Neutrophil (primary cell): ENCODE results near the gene ZNF217.
"Not testable (repeated sequence)": the region's sequence is repeated elsewhere in the genome, so short reads cannot be mapped to it uniquely, and the experiment has no call there.

Source experiments
- H3K27ac ChIP-seq: fragments of 200-600 bp; sonication (generic); 2 replicates; pipeline ENCODE4 v1.5.1; 2016; ENCODE audit warnings: mild to moderate bottlenecking, moderate library complexity
- H3K27me3 ChIP-seq: fragments of 200-600 bp; sonication (generic); 2 replicates; pipeline ENCODE4 v1.6.0; 2016; ENCODE audit warnings: mild to moderate bottlenecking
- H3K36me3 ChIP-seq: fragments of 200-600 bp; sonication (generic); 2 replicates; pipeline ENCODE4 v1.5.1; 2017
- H3K4me1 ChIP-seq, 2 experiments: fragments of 200-600 bp in 1 of 2; sonication (generic) in 1 of 2; 1 replicate in 1 of 2; 2 replicates in 1 of 2; pipeline versions ENCODE4 v1.5.1 to v1.6.1; 2013 to 2016; ENCODE audit warnings: low read depth in 1 of 2, low read length in 1 of 2, mild to moderate bottlenecking in 1 of 2, moderate library complexity in 1 of 2; ENCODE audit not compliant: control insufficient read depth in 1 of 2, insufficient read depth in 1 of 2
- H3K4me3 ChIP-seq, 2 experiments: fragments of 200-600 bp in 1 of 2; sonication (generic) in 1 of 2; 1 replicate in 1 of 2; 2 replicates in 1 of 2; pipeline ENCODE4 v1.5.1; 2013 to 2016; ENCODE audit warnings: low read depth in 1 of 2, low read length in 1 of 2, mild to moderate bottlenecking in 1 of 2, moderate library complexity in 1 of 2
- H3K9me3 ChIP-seq: fragments of 200-600 bp; sonication (generic); 2 replicates; pipeline ENCODE4 v1.5.1; 2016
- CTCF ChIP-seq: fragments of 200-600 bp; sonication (generic); IDR thresholded peaks from 2 replicates; pipeline ENCODE4 v1.5.1; 2016; ENCODE audit warnings: antibody characterized with exemption

The ZNF217 gene

GRCh38 chr20:53550280-53551187 is 43.1 kb downstream of the ZNF217 start:
- Histone ChIP-seq H3K27me3 (no peaks in the 10 kb centered on the region), H3K9me3 (no peaks in the 10 kb centered on the region), H3K4me1 (peaks cover 24 to 27% of the 10 kb centered on the region in 2 experiments), H3K36me3 (no peaks in the 10 kb centered on the region), H3K4me3 (no peak overlapping the region), H3K27ac (peak overlapping the region; percentile 36)
- no peak for TF ChIP-seq CTCF

- peaks cover 24 to 31% of the 10 kb centered on the region in 2 experiments for H3K4me1 ChIP-seq
- TF ChIP-seq CTCF = peak; percentile 70
- no peaks in the 10 kb centered on the region for H3K9me3 ChIP-seq
- no peaks in the 10 kb centered on the region for H3K36me3 ChIP-seq
- no peak overlapping the region for H3K27ac ChIP-seq
- H3K27me3 ChIP-seq = no peaks in the 10 kb centered on the region
- H3K4me3 ChIP-seq = no peak overlapping the region
Measured at GRCh38 chr20:53547664-53548239, 45.9 kb downstream of the ZNF217 start.

GRCh38 chr20:53539516-53539915 is 54.1 kb downstream of the ZNF217 start:
- H3K9me3 ChIP-seq = no peaks in the 10 kb centered on the region
- no peaks in the 10 kb centered on the region for H3K27me3 ChIP-seq
- no peak overlapping the region for H3K4me3 ChIP-seq
- H3K36me3 ChIP-seq = no peaks in the 10 kb centered on the region
- H3K4me1 ChIP-seq = peaks cover 3 to 7% of the 10 kb centered on the region in 2 experiments
- TF ChIP-seq CTCF = no peak
- H3K27ac ChIP-seq = no peak overlapping the region

GRCh38 chr20:53536382-53536781 is 57.3 kb downstream of the ZNF217 start:
- not testable (repeated sequence) for H3K27me3 ChIP-seq, H3K4me3 ChIP-seq, H3K36me3 ChIP-seq, H3K27ac ChIP-seq, H3K9me3 ChIP-seq
- H3K4me1 ChIP-seq = peaks cover 21 to 23% of the 10 kb centered on the region in 2 experiments

- no peaks in the 10 kb centered on the region for H3K9me3 ChIP-seq
- H3K4me1 ChIP-seq = peaks cover 26 to 28% of the 10 kb centered on the region in 2 experiments
- no peak for TF ChIP-seq CTCF
- no peak overlapping the region for H3K4me3 ChIP-seq
- H3K27me3 ChIP-seq = no peaks in the 10 kb centered on the region
- H3K36me3 ChIP-seq = no peaks in the 10 kb centered on the region
- H3K27ac ChIP-seq = no peak overlapping the region
Measured at GRCh38 chr20:53535878-53536277, 57.8 kb downstream of the ZNF217 start.

GRCh38 chr20:53534037-53534436 is 59.6 kb downstream of the ZNF217 start:
- no peak overlapping the region for H3K4me3 ChIP-seq
- no peaks in the 10 kb centered on the region for H3K36me3 ChIP-seq
- no peak for TF ChIP-seq CTCF
- H3K4me1 ChIP-seq = peaks cover 33 to 40% of the 10 kb centered on the region in 2 experiments
- H3K9me3 ChIP-seq = no peaks in the 10 kb centered on the region
- no peaks in the 10 kb centered on the region for H3K27me3 ChIP-seq
- H3K27ac ChIP-seq = no peak overlapping the region
